Sigmoid colon (tissue), 7 donors: ENCODE measurements around the gene LAMB1. TPM values are rescaled to one million over a fixed set of nuclear protein-coding genes. Genes with fewer than 3 reads are reported as not detected.
A peak's percentile ranks its signal among the peaks of the same experiment; 100 is the strongest.

Source experiments
- DNase-seq: peaks from one replicate; pipeline ENCODE4 v3.0.0-alpha.2; 2019
- H3K27ac ChIP-seq, 4 donors: fragments of 200-600 bp; sonication (generic); one replicate each; pipeline ENCODE4 v1.5.1; 2016 to 2019; ENCODE audit warnings: mild to moderate bottlenecking in 1 of 4
- H3K27me3 ChIP-seq, 3 donors: fragments of 200-600 bp; sonication (generic); one replicate each; pipeline ENCODE4 v1.5.1; 2019; ENCODE audit warnings: mild to moderate bottlenecking in 1 of 3
- H3K36me3 ChIP-seq, 4 donors: fragments of 200-600 bp; sonication (generic); one replicate each; pipeline ENCODE4 v1.5.1; 2016 to 2019
- H3K4me1 ChIP-seq, 4 donors: fragments of 200-600 bp; sonication (generic); one replicate each; pipeline ENCODE4 v1.5.1; 2017 to 2019
- H3K4me3 ChIP-seq, 4 donors: fragments of 200-600 bp; sonication (generic); one replicate each; pipeline ENCODE4 v1.5.1; 2017 to 2019; ENCODE audit warnings: mild to moderate bottlenecking in 2 of 4, moderate library complexity in 1 of 4
- H3K9me3 ChIP-seq, 4 donors: fragments of 200-600 bp in 3 of 4; sonication (generic) in 3 of 4; one replicate each; pipeline versions ENCODE4 v1.5.1 to v1.6.1; 2013 to 2019
- EP300 ChIP-seq, 4 donors: sonication (generic); formaldehyde crosslinking; IDR thresholded peaks; one replicate each; pipeline ENCODE4 v1.6.1; 2017; ENCODE audit warnings: antibody characterized with exemption in 4 of 4
- POLR2A ChIP-seq, 2 donors: fragments of 450-650 bp; IDR thresholded peaks; one replicate each; pipeline ENCODE4 v1.6.1; 2016; ENCODE audit warnings: antibody characterized with exemption in 2 of 2, mild to moderate bottlenecking in 2 of 2, moderate library complexity in 2 of 2
- POLR2AphosphoS5 ChIP-seq, 4 donors: sonication (generic); formaldehyde crosslinking; IDR thresholded peaks; one replicate each; pipeline ENCODE4 v1.6.1; 2017; ENCODE audit warnings: antibody characterized with exemption in 4 of 4
- WGBS, 2 donors: extraction: QIAGEN DNeasy Blood & Tissue Kit; methylation state at CpG; one replicate each; pipeline ENCODE4 v1.1.7; 2013; 5-methylcytosine and 5-hydroxymethylcytosine counted together
- intact Hi-C: fragments of 100-400 bp; cut with DNase I; formaldehyde crosslinking; loops from one replicate; pipeline ENCODE4 v1.15.1; 2023
- polyA plus RNA-seq, 3 donors: library from polyadenylated mRNA; stranded (reverse); fragments of 200-250 nt; gene quantifications; one replicate each; pipeline ENCODE4 v1.2.3, GENCODE V29; 2013
- total RNA-seq, 4 donors: library from RNA; depleted of rRNA; stranded (reverse); fragments of >200 nt; gene quantifications; one replicate each; pipeline ENCODE4 v1.1.0, GENCODE V29; 2016
- TF ChIP-seq, protein P1 (sequence below), 4 experiments: fragments of 450-650 bp in 3 of 4; fragments of 200-600 bp in 1 of 4; IDR thresholded peaks; one replicate each; pipeline ENCODE4 v1.5.1; 2016 to 2019; ENCODE audit warnings: antibody characterized with exemption in 4 of 4, mild to moderate bottlenecking in 3 of 4, moderate library complexity in 2 of 4
- donor health status: healthy with polysubstance abuse.
- donor health status: Bipolar disorder and iron deficiency.
- donor health status: healthy.

The LAMB1 gene
- total and polyA plus RNA-seq, 7 donors = 16.9 to 246 (median 161) TPM

DNA sequence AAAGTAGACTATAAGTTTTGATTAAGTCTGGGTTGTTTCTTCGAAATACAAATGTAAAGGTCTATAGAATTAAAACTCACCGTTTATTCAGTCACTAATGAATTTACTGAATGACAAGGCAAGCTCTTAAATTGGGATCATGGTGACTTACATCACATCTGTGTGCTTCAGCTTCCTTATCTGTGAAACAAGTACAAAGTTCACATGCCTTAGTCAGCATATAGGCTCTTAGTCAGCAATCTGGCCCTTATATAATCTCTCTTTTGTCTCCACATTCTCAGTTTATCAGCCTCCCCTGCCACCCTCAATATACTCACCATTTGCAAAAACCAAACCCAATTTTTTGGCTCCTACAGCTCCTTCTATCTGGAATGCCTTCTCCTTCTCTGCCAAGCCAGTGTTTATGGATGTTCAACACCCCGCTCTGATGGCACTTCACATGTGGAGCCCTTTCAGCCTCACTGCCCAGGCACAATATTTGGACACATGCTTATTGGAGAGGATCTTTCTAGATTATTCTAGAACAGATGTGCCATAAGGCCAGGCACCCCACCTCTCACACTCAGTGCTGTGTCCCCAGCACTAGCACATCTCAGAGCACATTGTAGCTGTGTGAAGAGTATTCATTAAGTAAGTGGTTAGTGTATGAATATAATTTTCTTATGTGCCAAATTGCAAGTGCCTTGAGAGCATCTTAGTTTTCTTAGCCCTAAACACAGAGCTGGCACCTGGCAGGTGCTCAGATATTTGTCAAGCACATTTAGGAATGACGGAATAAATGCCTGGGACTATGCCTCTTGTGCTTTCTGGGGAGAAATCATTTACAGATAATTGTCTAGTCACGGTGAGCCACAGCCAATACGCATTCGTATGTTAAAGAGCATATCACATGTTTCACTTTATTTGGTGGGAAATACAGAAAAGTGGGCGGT, 9.8 kb upstream of the LAMB1 start:
- 70 to 85% methylated on average over 8 of the region's 8 CpGs for WGBS, 2 donors
- H3K36me3 ChIP-seq = no peaks in the 10 kb centered on the region
- H3K27me3 ChIP-seq = no peaks in the 10 kb centered on the region

DNA sequence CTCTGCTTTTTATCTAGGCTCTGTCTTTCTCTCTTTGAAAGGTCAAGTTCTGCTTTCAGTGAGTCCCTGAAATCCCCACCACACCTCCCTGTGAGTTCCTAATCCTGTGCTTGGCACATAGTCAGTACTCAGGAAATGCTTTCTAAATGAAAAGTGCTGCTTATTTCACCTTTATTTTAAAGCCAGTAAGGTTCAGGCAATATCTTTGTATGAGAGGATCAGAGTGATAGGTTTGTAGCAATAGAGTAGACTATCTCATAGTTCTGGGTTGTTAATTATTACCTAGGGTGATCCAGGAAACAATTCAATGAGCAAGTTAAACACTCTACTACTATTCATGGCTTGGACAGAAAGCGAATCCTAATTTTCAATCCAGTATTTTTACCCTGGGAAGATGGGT, 7.4 kb upstream of the LAMB1 start:
- peaks cover 0 to 39% (median 22%) of the 10 kb centered on the region in 4 donors for H3K4me1 ChIP-seq
- intact Hi-C loops = no loop called here
- no peaks in the 10 kb centered on the region for H3K36me3 ChIP-seq
- DNase-seq = no peak
- TF ChIP-seq POLR2A (IDR thresholded peaks at IDR 0.05) (no peak), EP300 (IDR thresholded peaks at IDR 0.05) (no peak), POLR2AphosphoS5 (IDR thresholded peaks at IDR 0.05) (no peak)
- TF ChIP-seq, protein P1, sequence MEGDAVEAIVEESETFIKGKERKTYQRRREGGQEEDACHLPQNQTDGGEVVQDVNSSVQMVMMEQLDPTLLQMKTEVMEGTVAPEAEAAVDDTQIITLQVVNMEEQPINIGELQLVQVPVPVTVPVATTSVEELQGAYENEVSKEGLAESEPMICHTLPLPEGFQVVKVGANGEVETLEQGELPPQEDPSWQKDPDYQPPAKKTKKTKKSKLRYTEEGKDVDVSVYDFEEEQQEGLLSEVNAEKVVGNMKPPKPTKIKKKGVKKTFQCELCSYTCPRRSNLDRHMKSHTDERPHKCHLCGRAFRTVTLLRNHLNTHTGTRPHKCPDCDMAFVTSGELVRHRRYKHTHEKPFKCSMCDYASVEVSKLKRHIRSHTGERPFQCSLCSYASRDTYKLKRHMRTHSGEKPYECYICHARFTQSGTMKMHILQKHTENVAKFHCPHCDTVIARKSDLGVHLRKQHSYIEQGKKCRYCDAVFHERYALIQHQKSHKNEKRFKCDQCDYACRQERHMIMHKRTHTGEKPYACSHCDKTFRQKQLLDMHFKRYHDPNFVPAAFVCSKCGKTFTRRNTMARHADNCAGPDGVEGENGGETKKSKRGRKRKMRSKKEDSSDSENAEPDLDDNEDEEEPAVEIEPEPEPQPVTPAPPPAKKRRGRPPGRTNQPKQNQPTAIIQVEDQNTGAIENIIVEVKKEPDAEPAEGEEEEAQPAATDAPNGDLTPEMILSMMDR (IDR thresholded peaks at IDR 0.05) = no peak
- 22 to 60% methylated on average over 1 of the region's 1 CpG for WGBS, 2 donors
- no peaks in the 10 kb centered on the region for H3K27me3 ChIP-seq
- no peak overlapping the region for H3K4me3 ChIP-seq
- peak overlapping the region in 3 of 4 donors; percentile 27 to 34 (median 28) for H3K27ac ChIP-seq
- no peaks in the 10 kb centered on the region for H3K9me3 ChIP-seq

More for the DNA sequence above, 9.8 kb upstream of the LAMB1 start:
- peaks cover 0 to 61% (median 36%) of the 10 kb centered on the region in 4 donors for H3K4me1 ChIP-seq
- DNase-seq = no peak
- no peak overlapping the region for H3K4me3 ChIP-seq
- TF ChIP-seq POLR2AphosphoS5 (IDR thresholded peaks at IDR 0.05) = no peak
- TF ChIP-seq, protein P1 (IDR thresholded peaks at IDR 0.05) = no peak
- TF ChIP-seq POLR2A (IDR thresholded peaks at IDR 0.05) = no peak
- no peak for TF ChIP-seq EP300 (IDR thresholded peaks at IDR 0.05)
- H3K9me3 ChIP-seq = no peaks in the 10 kb centered on the region
- intact Hi-C loops = no loop called here
- H3K27ac ChIP-seq = no peak overlapping the region

DNA sequence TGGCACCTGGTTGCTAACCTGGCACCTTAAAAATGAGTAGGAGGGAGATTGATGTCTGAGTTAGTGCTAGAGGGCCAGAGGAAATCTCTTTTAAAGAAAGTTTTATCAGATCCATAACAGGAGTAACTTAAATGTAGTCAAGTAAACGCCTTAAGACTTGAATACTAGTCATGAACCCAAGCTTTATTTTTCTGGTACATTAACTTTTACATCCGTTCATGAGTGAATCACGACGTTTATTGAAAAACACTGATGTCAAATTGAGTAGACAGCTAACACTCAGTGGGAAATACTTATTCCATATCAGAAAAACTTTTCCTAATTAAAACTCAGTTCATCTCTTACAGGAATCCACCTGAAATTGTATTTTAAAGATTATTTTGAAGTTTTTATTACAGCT, 6.9 kb upstream of the LAMB1 start:
- Histone ChIP-seq H3K4me3 (no peak overlapping the region), H3K9me3 (no peaks in the 10 kb centered on the region), H3K27ac (no peak overlapping the region), H3K4me1 (peaks cover 0 to 34% (median 17%) of the 10 kb centered on the region in 4 donors), H3K27me3 (no peaks in the 10 kb centered on the region), H3K36me3 (no peaks in the 10 kb centered on the region)
- intact Hi-C loops = loop anchor here (10.0 kb wide), 1 partner anchor 265 kb away; the partner anchor contains the start of gene CBLL1
- WGBS, 2 donors = 77 to 88% methylated on average over 4 of the region's 4 CpGs
- TF ChIP-seq, protein P1 (IDR thresholded peaks at IDR 0.05) = no peak
- no peak for TF ChIP-seq POLR2A (IDR thresholded peaks at IDR 0.05)
- TF ChIP-seq EP300 (IDR thresholded peaks at IDR 0.05) = no peak
- no peak for TF ChIP-seq POLR2AphosphoS5 (IDR thresholded peaks at IDR 0.05)
- no peak for DNase-seq

DNA sequence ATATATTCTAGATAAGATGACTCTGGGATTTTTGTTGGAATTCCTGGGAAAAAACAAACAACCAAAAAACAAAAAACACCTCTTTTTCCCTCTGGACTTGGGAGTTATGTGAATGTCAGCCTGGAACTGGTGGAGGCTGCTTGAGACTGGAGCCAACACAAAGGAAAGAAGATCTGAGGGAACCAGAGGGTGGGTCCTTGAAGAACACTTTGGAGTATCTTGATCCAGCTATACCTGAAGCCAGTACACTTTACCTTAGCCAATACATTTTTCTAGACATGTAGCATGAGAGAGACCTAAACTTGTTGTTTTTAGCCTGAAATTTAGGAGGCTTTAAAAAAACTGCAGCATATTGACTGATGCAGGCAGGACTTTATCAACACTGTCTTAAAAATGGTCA, 5.9 kb upstream of the LAMB1 start:
- H3K36me3 ChIP-seq = no peaks in the 10 kb centered on the region
- no peaks in the 10 kb centered on the region for H3K27me3 ChIP-seq
- TF ChIP-seq, protein P1 (IDR thresholded peaks at IDR 0.05) = no peak
- TF ChIP-seq POLR2AphosphoS5 (IDR thresholded peaks at IDR 0.05) = no peak
- H3K9me3 ChIP-seq = no peaks in the 10 kb centered on the region
- H3K27ac ChIP-seq = no peak overlapping the region
- peaks cover 0 to 31% (median 18%) of the 10 kb centered on the region in 4 donors for H3K4me1 ChIP-seq
- intact Hi-C loops = loop anchor here (10.0 kb wide), 1 partner anchor 264 kb away; the partner anchor contains the start of gene CBLL1
- DNase-seq = no peak
- H3K4me3 ChIP-seq = no peak overlapping the region
